ENCODE measurements around the gene KRTAP12-1. TPM values are rescaled to one million over a fixed set of nuclear protein-coding genes. Genes with fewer than 3 reads are reported as not detected.
"Not testable (repeated sequence)": the region's sequence is repeated elsewhere in the genome, so short reads cannot be mapped to it uniquely, and the experiment has no call there.

Gene KRTAP12-1
- total RNA-seq, 1 donor from 2014 or later = not detected

GRCh38 chr21:44700101-44701022 lies 18.4 kb upstream of the KRTAP12-1 start:
- no peaks in the 10 kb centered on the region for H3K36me3 Mint-ChIP-seq (ENCODE audit: low read depth)
- peaks cover 67% of the 10 kb centered on the region for H3K27me3 Mint-ChIP-seq (ENCODE audit: low read depth)
- DNase-seq (ENCODE audit: low spot score) = no peak
- no peak overlapping the region for H3K27ac Mint-ChIP-seq
- no peaks in the 10 kb centered on the region for H3K9me3 Mint-ChIP-seq
- H3K4me3 Mint-ChIP-seq (ENCODE audit: low read depth) = no peak overlapping the region
- no peaks in the 10 kb centered on the region for H3K4me1 Mint-ChIP-seq (ENCODE audit: low read depth)
- intact Hi-C loops (cut with micrococcal nuclease) = no loop called here

GRCh38 chr21:44699502-44700001 lies 17.6 kb upstream of the KRTAP12-1 start:
- DNase-seq (ENCODE audit: low spot score) = no peak
- intact Hi-C loops (cut with micrococcal nuclease) = no loop called here
- Mint-ChIP-seq H3K27ac (no peak overlapping the region), H3K9me3 (no peaks in the 10 kb centered on the region), H3K27me3 (ENCODE audit: low read depth) (peaks cover 59% of the 10 kb centered on the region), H3K4me1 (ENCODE audit: low read depth) (no peaks in the 10 kb centered on the region), H3K4me3 (ENCODE audit: low read depth) (no peak overlapping the region), H3K36me3 (ENCODE audit: low read depth) (no peaks in the 10 kb centered on the region)

- Mint-ChIP-seq H3K4me1 (ENCODE audit: low read depth) (no peaks in the 10 kb centered on the region), H3K27me3 (ENCODE audit: low read depth) (peaks cover 57% of the 10 kb centered on the region), H3K9me3 (peaks cover 12% of the 10 kb centered on the region), H3K4me3 (ENCODE audit: low read depth) (no peak overlapping the region), H3K36me3 (ENCODE audit: low read depth) (no peaks in the 10 kb centered on the region), H3K27ac (no peak overlapping the region)
- intact Hi-C loops (cut with micrococcal nuclease) = no loop called here
- DNase-seq (ENCODE audit: low spot score) = peak; percentile 4
These were observed 16.1 kb upstream of the KRTAP12-1 start for GRCh38 chr21:44697811-44698734.

- H3K27ac Mint-ChIP-seq; H3K36me3 Mint-ChIP-seq (ENCODE audit: low read depth); H3K4me3 Mint-ChIP-seq (ENCODE audit: low read depth); intact Hi-C loops (cut with micrococcal nuclease); H3K4me1 Mint-ChIP-seq (ENCODE audit: low read depth): not testable (repeated sequence)
- peak; percentile 3 for DNase-seq (ENCODE audit: low spot score)
- H3K9me3 Mint-ChIP-seq = peaks cover 20% of the 10 kb centered on the region
- H3K27me3 Mint-ChIP-seq (ENCODE audit: low read depth) = peaks cover 53% of the 10 kb centered on the region
These were observed 15.3 kb upstream of the KRTAP12-1 start, which contains the start of gene KRTAP10-12 for GRCh38 chr21:44697172-44697810. TSS of gene KRTAP10-12 (plus strand) at chr21:44697172. CDS start at chr21:44697202, 30 bp downstream.

GRCh38 chr21:44696572-44696971 lies 14.6 kb upstream of the KRTAP12-1 start:
- H3K9me3 Mint-ChIP-seq = peaks cover 20% of the 10 kb centered on the region
- H3K4me1 Mint-ChIP-seq (ENCODE audit: low read depth) = no peaks in the 10 kb centered on the region
- H3K4me3 Mint-ChIP-seq (ENCODE audit: low read depth) = no peak overlapping the region
- H3K27ac Mint-ChIP-seq = no peak overlapping the region
- intact Hi-C loops (cut with micrococcal nuclease) = no loop called here
- no peaks in the 10 kb centered on the region for H3K36me3 Mint-ChIP-seq (ENCODE audit: low read depth)
- peak; percentile 3 for DNase-seq (ENCODE audit: low spot score)
- H3K27me3 Mint-ChIP-seq (ENCODE audit: low read depth) = peaks cover 52% of the 10 kb centered on the region

GRCh38 chr21:44695641-44696040 lies 13.7 kb upstream of the KRTAP12-1 start:
- no peaks in the 10 kb centered on the region for H3K4me1 Mint-ChIP-seq (ENCODE audit: low read depth)
- peaks cover 51% of the 10 kb centered on the region for H3K27me3 Mint-ChIP-seq (ENCODE audit: low read depth)

GRCh38 chr21:44695184-44695583 lies 13.2 kb upstream of the KRTAP12-1 start:
- DNase-seq (ENCODE audit: low spot score) = peak; percentile 4
- intact Hi-C loops (cut with micrococcal nuclease) = no loop called here
- peaks cover 51% of the 10 kb centered on the region for H3K27me3 Mint-ChIP-seq (ENCODE audit: low read depth)
- peaks cover 20% of the 10 kb centered on the region for H3K9me3 Mint-ChIP-seq
- H3K4me1 Mint-ChIP-seq (ENCODE audit: low read depth) = no peaks in the 10 kb centered on the region
- no peak overlapping the region for H3K4me3 Mint-ChIP-seq (ENCODE audit: low read depth)
- H3K27ac Mint-ChIP-seq = no peak overlapping the region
- no peaks in the 10 kb centered on the region for H3K36me3 Mint-ChIP-seq (ENCODE audit: low read depth)

More at GRCh38 chr21:44695641-44696040, 13.7 kb upstream of the KRTAP12-1 start:
- Mint-ChIP-seq H3K36me3 (ENCODE audit: low read depth) (no peaks in the 10 kb centered on the region), H3K9me3 (peaks cover 20% of the 10 kb centered on the region), H3K27ac (no peak overlapping the region), H3K4me3 (ENCODE audit: low read depth) (no peak overlapping the region)
- peak; percentile 4 for DNase-seq (ENCODE audit: low spot score)
- intact Hi-C loops (cut with micrococcal nuclease) = no loop called here

GRCh38 chr21:44694776-44695175 lies 12.8 kb upstream of the KRTAP12-1 start:
- no peaks in the 10 kb centered on the region for H3K4me1 Mint-ChIP-seq (ENCODE audit: low read depth)
- intact Hi-C loops (cut with micrococcal nuclease) = no loop called here
- no peak overlapping the region for H3K27ac Mint-ChIP-seq
- peaks cover 20% of the 10 kb centered on the region for H3K9me3 Mint-ChIP-seq
- H3K36me3 Mint-ChIP-seq (ENCODE audit: low read depth) = no peaks in the 10 kb centered on the region
- no peak overlapping the region for H3K4me3 Mint-ChIP-seq (ENCODE audit: low read depth)
- peaks cover 49% of the 10 kb centered on the region for H3K27me3 Mint-ChIP-seq (ENCODE audit: low read depth)
- DNase-seq (ENCODE audit: low spot score) = peak; percentile 5

- intact Hi-C loops (cut with micrococcal nuclease) = no loop called here
- no peak overlapping the region for H3K27ac Mint-ChIP-seq
These were observed 11.0 kb upstream of the KRTAP12-1 start for GRCh38 chr21:44692798-44693512.

GRCh38 chr21:44691686-44692085 lies 9.7 kb upstream of the KRTAP12-1 start:
- H3K4me3 Mint-ChIP-seq (ENCODE audit: low read depth) = no peak overlapping the region
- H3K4me1 Mint-ChIP-seq (ENCODE audit: low read depth) = peaks cover 1% of the 10 kb centered on the region
- DNase-seq (ENCODE audit: low spot score) = no peak
- no peaks in the 10 kb centered on the region for H3K36me3 Mint-ChIP-seq (ENCODE audit: low read depth)
- no peak overlapping the region for H3K27ac Mint-ChIP-seq
- H3K9me3 Mint-ChIP-seq = peaks cover 20% of the 10 kb centered on the region
- H3K27me3 Mint-ChIP-seq (ENCODE audit: low read depth) = peaks cover 28% of the 10 kb centered on the region
- intact Hi-C loops (cut with micrococcal nuclease) = no loop called here

More at GRCh38 chr21:44692798-44693512, 11.0 kb upstream of the KRTAP12-1 start:
- Mint-ChIP-seq H3K36me3 (ENCODE audit: low read depth) (no peaks in the 10 kb centered on the region), H3K27me3 (ENCODE audit: low read depth) (peaks cover 38% of the 10 kb centered on the region), H3K4me1 (ENCODE audit: low read depth) (no peaks in the 10 kb centered on the region), H3K4me3 (ENCODE audit: low read depth) (no peak overlapping the region), H3K9me3 (peaks cover 20% of the 10 kb centered on the region)
- no peak for DNase-seq (ENCODE audit: low spot score)

- H3K27ac Mint-ChIP-seq; H3K4me3 Mint-ChIP-seq (ENCODE audit: low read depth); intact Hi-C loops (cut with micrococcal nuclease); DNase-seq (ENCODE audit: low spot score); H3K36me3 Mint-ChIP-seq (ENCODE audit: low read depth); H3K4me1 Mint-ChIP-seq (ENCODE audit: low read depth): not testable (repeated sequence)
- Mint-ChIP-seq H3K9me3 (peaks cover 20% of the 10 kb centered on the region), H3K27me3 (ENCODE audit: low read depth) (peaks cover 20% of the 10 kb centered on the region)
These were observed 7.8 kb upstream of the KRTAP12-1 start for GRCh38 chr21:44689740-44690139.

- H3K4me3 Mint-ChIP-seq (ENCODE audit: low read depth) = no peak overlapping the region
- peak; percentile 2 for DNase-seq (ENCODE audit: low spot score)
- H3K27me3 Mint-ChIP-seq (ENCODE audit: low read depth) = peaks cover 16% of the 10 kb centered on the region
- no peaks in the 10 kb centered on the region for H3K36me3 Mint-ChIP-seq (ENCODE audit: low read depth)
- peaks cover 4% of the 10 kb centered on the region for H3K9me3 Mint-ChIP-seq
- peaks cover 6% of the 10 kb centered on the region for H3K4me1 Mint-ChIP-seq (ENCODE audit: low read depth)
- intact Hi-C loops (cut with micrococcal nuclease) = no loop called here
- H3K27ac Mint-ChIP-seq = no peak overlapping the region
These were observed 5.7 kb upstream of the KRTAP12-1 start for GRCh38 chr21:44687671-44688070.
